PC-3 (cell line): ENCODE measurements around the gene CAB39L. TPM values are rescaled to one million over a fixed set of nuclear protein-coding genes. Genes with fewer than 3 reads are reported as not detected.

Source experiments
- ATAC-seq: fragments of 200-7000 bp; cut with Tn5 transposase; 2 replicates; pipeline ENCODE4 v1.9.1; 2020; ENCODE audit warnings: mild to moderate bottlenecking, moderate library complexity
- BruUV-seq: library from RNA; stranded (reverse); fragments of 400-500 nt; replicated peaks from 2 replicates; lab custom pipeline; 2021; lab: Mats Ljungman, UMichigan
- CTCF ChIA-PET: fragments of 300-600 bp; sonication (Branson Sonifier 250); formaldehyde crosslinking; loops from one replicate; lab custom pipeline; 2022; ENCODE audit warnings: antibody characterized with exemption; lab: Charles Lee
- POLR2A ChIA-PET: fragments of 300-600 bp; sonication (Branson Sonifier 250); formaldehyde crosslinking; loops from one replicate; lab custom pipeline; 2022; ENCODE audit warnings: antibody characterized with exemption; ENCODE audit not compliant: unreplicated experiment; lab: Charles Lee
- DNase-seq: peaks from one replicate; pipeline ENCODE4 v3.0.0-alpha.2; 2015
- H2AFZ ChIP-seq: fragments of 300-600 bp; sonication (generic); 2 replicates; pipeline ENCODE4 v1.6.0; 2016; ENCODE audit warnings: antibody characterized with exemption, low read length
- H3F3A ChIP-seq: fragments of 300-600 bp; sonication (generic); one replicate; pipeline ENCODE4 v1.6.0; 2017; ENCODE audit warnings: antibody characterized with exemption, low read length, control low read depth, mild to moderate bottlenecking; ENCODE audit not compliant: unreplicated experiment
- H3K27ac ChIP-seq: fragments of 300-600 bp; sonication (generic); 2 replicates; pipeline ENCODE4 v1.5.1; 2016; ENCODE audit warnings: mild to moderate bottlenecking, low read length
- H3K27me3 ChIP-seq: fragments of 300-600 bp; sonication (generic); 2 replicates; pipeline ENCODE4 v1.6.1; 2016; ENCODE audit warnings: low read length, mixed read lengths
- H3K36me3 ChIP-seq: fragments of 300-600 bp; sonication (generic); 2 replicates; pipeline ENCODE4 v1.6.1; 2016; ENCODE audit warnings: low read depth, mixed run types, low read length, mixed read lengths
- H3K4me1 ChIP-seq: fragments of 300-600 bp; sonication (generic); 2 replicates; pipeline ENCODE4 v1.5.1; 2016; ENCODE audit warnings: low read length; ENCODE audit not compliant: insufficient read depth
- H3K4me2 ChIP-seq: fragments of 300-600 bp; sonication (generic); 2 replicates; pipeline ENCODE4 v1.6.0; 2016; ENCODE audit warnings: low read length
- H3K4me3 ChIP-seq: fragments of 300-600 bp; sonication (generic); 2 replicates; pipeline ENCODE4 v1.5.1; 2016; ENCODE audit warnings: mild to moderate bottlenecking, low read length, mixed read lengths
- H3K79me2 ChIP-seq: fragments of 300-600 bp; sonication (generic); 2 replicates; pipeline ENCODE4 v1.6.1; 2017; ENCODE audit warnings: low read length, mixed read lengths
- H3K9ac ChIP-seq: fragments of 300-600 bp; sonication (generic); 2 replicates; pipeline ENCODE4 v1.6.0; 2016; ENCODE audit warnings: mild to moderate bottlenecking, low read length
- H3K9me2 ChIP-seq: fragments of 300-600 bp; sonication (generic); replicated peaks from 2 replicates; pipeline ENCODE4 v1.6.1; 2016; ENCODE audit warnings: mixed run types, low read length, mixed read lengths
- H3K9me3 ChIP-seq: fragments of 300-600 bp; sonication (generic); 2 replicates; pipeline ENCODE4 v1.6.1; 2016; ENCODE audit warnings: low read length, mixed read lengths
- H4K20me1 ChIP-seq: fragments of 300-600 bp; sonication (generic); 2 replicates; pipeline ENCODE4 v1.6.1; 2016; ENCODE audit warnings: low read length, mixed read lengths
- CTCF ChIP-seq: fragments of 300-600 bp; sonication (generic); conservative IDR thresholded peaks from 2 replicates; pipeline ENCODE4 v1.5.1; 2017; ENCODE audit warnings: antibody characterized with exemption, low read depth, mild to moderate bottlenecking, low read length
- EZH2 ChIP-seq: fragments of 300-600 bp; sonication (generic); IDR thresholded peaks from one replicate; pipeline ENCODE4 v1.6.1; 2017; ENCODE audit warnings: antibody characterized with exemption, mild to moderate bottlenecking, low read length; ENCODE audit not compliant: unreplicated experiment
- EZH2phosphoT487 ChIP-seq: fragments of 300-600 bp; sonication (generic); IDR thresholded peaks from 2 replicates; pipeline ENCODE4 v1.6.1; 2018; ENCODE audit warnings: mild to moderate bottlenecking, antibody characterized with exemption, low read length, borderline replicate concordance
- intact Hi-C: fragments of 100-400 bp; cut with micrococcal nuclease; formaldehyde crosslinking; loops from 2 replicates; pipeline ENCODE4 v1.9.0; 2023
- total RNA-seq: library from RNA; depleted of rRNA; stranded (reverse); fragments of >200 nt; gene quantifications from 2 replicates; pipeline ENCODE4 v1.2.3, GENCODE V29; 2014

Gene CAB39L
- total RNA-seq, 1 experiment from 2014 or later: 1.8 TPM

GRCh38 chr13:49439609-49440008 is 4.3 kb downstream of the CAB39L start:
- ATAC-seq (no peak), DNase-seq (no peak)
- CTCF ChIA-PET: no interaction called here
- H3K27ac ChIP-seq: no peak overlapping the region
- H3K27me3 ChIP-seq: no peaks in the 10 kb centered on the region
- peaks cover 9% of the 10 kb centered on the region for H3K79me2 ChIP-seq
- H3K4me3 ChIP-seq: no peak overlapping the region
- H3F3A ChIP-seq: no peaks in the 10 kb centered on the region
- no peaks in the 10 kb centered on the region for H3K36me3 ChIP-seq
- no peak overlapping the region for H2AFZ ChIP-seq
- H4K20me1 ChIP-seq: no peaks in the 10 kb centered on the region
- POLR2A ChIA-PET: no interaction called here
- H3K4me1 ChIP-seq: peaks cover 20% of the 10 kb centered on the region
- H3K4me2 ChIP-seq: no peak overlapping the region
- no peaks in the 10 kb centered on the region for H3K9me3 ChIP-seq
- H3K9me2 ChIP-seq: no peaks in the 10 kb centered on the region
- H3K9ac ChIP-seq: no peak overlapping the region
- intact Hi-C loops: no loop called here
- no peak for TF ChIP-seq EZH2
- no peak for TF ChIP-seq CTCF
- BruUV-seq: no TSS peak

GRCh38 chr13:49437705-49438104 is 6.2 kb downstream of the CAB39L start:
- ChIA-PET CTCF (no interaction called here), POLR2A (no interaction called here)
- DNase-seq (no peak), ATAC-seq (no peak)
- Histone ChIP-seq H3K27me3 (no peaks in the 10 kb centered on the region), H3K4me1 (peaks cover 14% of the 10 kb centered on the region), H3F3A (no peaks in the 10 kb centered on the region), H3K4me2 (no peak overlapping the region), H3K9me3 (no peaks in the 10 kb centered on the region), H3K27ac (no peak overlapping the region), H2AFZ (no peak overlapping the region), H3K79me2 (peaks cover 2% of the 10 kb centered on the region; the same call in 1 of the 2 replicates), H3K36me3 (no peaks in the 10 kb centered on the region), H3K9ac (no peak overlapping the region), H4K20me1 (no peaks in the 10 kb centered on the region), H3K9me2 (no peaks in the 10 kb centered on the region), H3K4me3 (no peak overlapping the region)
- intact Hi-C loops: loop anchor here (1.0 to 2.0 kb wide), 2 partner anchors 136 to 169 kb away; no protein-coding TSS in a partner anchor
- TF ChIP-seq CTCF (no peak), EZH2 (no peak), EZH2phosphoT487 (no peak)
- no TSS peak for BruUV-seq

- no peaks in the 10 kb centered on the region for H3K36me3 ChIP-seq
- DNase-seq (peak; percentile 38), ATAC-seq (peak; percentile 60)
- intact Hi-C loops: loop anchor here (1.0 to 2.0 kb wide), 2 partner anchors 136 to 170 kb away; no protein-coding TSS in a partner anchor
- BruUV-seq: no TSS peak
- no peaks in the 10 kb centered on the region for H3K79me2 ChIP-seq
- no peaks in the 10 kb centered on the region for H3K27me3 ChIP-seq
- H3K9me3 ChIP-seq: no peaks in the 10 kb centered on the region
- no peaks in the 10 kb centered on the region for H4K20me1 ChIP-seq
- POLR2A ChIA-PET: interaction anchor here (0.7 kb wide), 1 partner anchor 8 kb away, joined by 3 read pairs; no protein-coding TSS in a partner anchor
- H3K4me1 ChIP-seq: peaks cover 6% of the 10 kb centered on the region
- no peak overlapping the region for H3K4me2 ChIP-seq
- no peak overlapping the region for H3K27ac ChIP-seq
- peak; percentile 41 for TF ChIP-seq CTCF
- no peak for TF ChIP-seq EZH2phosphoT487
- H3F3A ChIP-seq: no peaks in the 10 kb centered on the region
- H3K9ac ChIP-seq: no peak overlapping the region
- H3K9me2 ChIP-seq: no peaks in the 10 kb centered on the region
- no peak overlapping the region for H3K4me3 ChIP-seq
- H2AFZ ChIP-seq: no peak overlapping the region
- CTCF ChIA-PET: interaction anchor here (0.6 to 1.0 kb wide), 4 partner anchors 14 to 340 kb away, joined by 3 to 4 read pairs (median 3); no protein-coding TSS in a partner anchor
Measured at GRCh38 chr13:49436890-49437289, 7.0 kb downstream of the CAB39L start.
